ENCODE data around the gene NR4A1. TPM values are rescaled to one million over a fixed set of nuclear protein-coding genes. Genes with fewer than 3 reads are reported as not detected.
A peak's percentile ranks its signal among the peaks of the same experiment; 100 is the strongest.

NR4A1 gene
- total RNA-seq, 1 donor from 2014 or later: 67.0 TPM

GRCh38 chr12:52046859-52047258 lies 4.4 kb upstream of the NR4A1 start:
- Histone ChIP-seq H3K27ac (no peak overlapping the region), H3K4me1 (peaks cover 56% of the 10 kb centered on the region), H3K27me3 (no peaks in the 10 kb centered on the region), H3K36me3 (no peaks in the 10 kb centered on the region), H3K9me3 (no peaks in the 10 kb centered on the region), H3K4me3 (no peak overlapping the region)
- no peak for DNase-seq
- no peak for TF ChIP-seq CTCF (IDR thresholded peaks at IDR 0.05)
- ATAC-seq: no peak
- intact Hi-C loops (cut with DNase I): no loop called here

- no peaks in the 10 kb centered on the region for H3K9me3 ChIP-seq
- no peak overlapping the region for H3K4me3 ChIP-seq
- no peak overlapping the region for H3K27ac ChIP-seq
- ATAC-seq (no peak), DNase-seq (no peak)
- no peak for TF ChIP-seq CTCF (IDR thresholded peaks at IDR 0.05)
- no peaks in the 10 kb centered on the region for H3K36me3 ChIP-seq
- H3K4me1 ChIP-seq: peaks cover 42% of the 10 kb centered on the region
- no peaks in the 10 kb centered on the region for H3K27me3 ChIP-seq
- intact Hi-C loops (cut with DNase I): no loop called here
These were observed 2.0 kb upstream of the NR4A1 start for GRCh38 chr12:52049286-52049685.

- Histone ChIP-seq H3K4me1 (peaks cover 38% of the 10 kb centered on the region), H3K36me3 (peaks cover 3% of the 10 kb centered on the region), H3K27me3 (no peaks in the 10 kb centered on the region), H3K27ac (no peak overlapping the region), H3K4me3 (no peak overlapping the region), H3K9me3 (no peaks in the 10 kb centered on the region)
- intact Hi-C loops (cut with DNase I): no loop called here
- ATAC-seq (no peak), DNase-seq (no peak)
- no peak for TF ChIP-seq CTCF (IDR thresholded peaks at IDR 0.05)
These were observed 1.6 kb upstream of the NR4A1 start for GRCh38 chr12:52049688-52050087.

- no peaks in the 10 kb centered on the region for H3K9me3 ChIP-seq
- peak overlapping the region; percentile 63 for H3K4me3 ChIP-seq
- intact Hi-C loops (cut with DNase I): no loop called here
- no peak for ATAC-seq
- H3K27ac ChIP-seq: peak overlapping the region; percentile 92
- H3K4me1 ChIP-seq: peaks cover 32% of the 10 kb centered on the region
- peak; percentile 67 for DNase-seq
- no peaks in the 10 kb centered on the region for H3K27me3 ChIP-seq
- H3K36me3 ChIP-seq: peaks cover 8% of the 10 kb centered on the region
- no peak for TF ChIP-seq CTCF (IDR thresholded peaks at IDR 0.05)
These were observed 1.0 kb upstream of the NR4A1 start for GRCh38 chr12:52050116-52050757.

- ATAC-seq: no peak
- peaks cover 25% of the 10 kb centered on the region for H3K36me3 ChIP-seq
- H3K4me3 ChIP-seq: peak overlapping the region; percentile 63
- H3K9me3 ChIP-seq: no peaks in the 10 kb centered on the region
- intact Hi-C loops (cut with DNase I): no loop called here
- DNase-seq: no peak
- TF ChIP-seq CTCF (IDR thresholded peaks at IDR 0.05): no peak
- H3K27me3 ChIP-seq: no peaks in the 10 kb centered on the region
- H3K4me1 ChIP-seq: peaks cover 11% of the 10 kb centered on the region
- no peak overlapping the region for H3K27ac ChIP-seq
These were observed 1.4 kb downstream of the NR4A1 start for GRCh38 chr12:52052468-52053186.
